Measurements from ENCODE around the gene DDIT3. TPM values are rescaled to one million over a fixed set of nuclear protein-coding genes. Genes with fewer than 3 reads are reported as not detected.

The DDIT3 gene
- total and polyA plus RNA-seq, 2 of the 13 experiments (the other 11 are each of a cell fraction or from before 2014, with no cell fraction given): 27.5 to 48.7 TPM

- H3K27ac ChIP-seq (ENCODE audit: extremely low read length, insufficient read depth, low read length): no peak overlapping the region
- BruUV-seq (replicated peaks): no TSS peak
- peaks cover 17 to 48% of the 10 kb centered on the region in 2 experiments; a peak in 4 of 5 replicates for H3K36me3 ChIP-seq (replicated peaks in 1 of 2; ENCODE audit: control insufficient read depth in 1 of 2, insufficient read depth in 2 of 2, low read length in 2 of 2)
- DNase-seq (ENCODE audit: low spot score) (no peak), FAIRE-seq (no peak), ATAC-seq (no peak)
- no peak overlapping the region for H2AFZ ChIP-seq (ENCODE audit: low read length)
- no peaks in the 10 kb centered on the region for H4K20me1 ChIP-seq (ENCODE audit: insufficient read depth, low read length)
- no peaks in the 10 kb centered on the region for H3K79me2 ChIP-seq (ENCODE audit: insufficient read depth, low read length)
- H3K4me3 ChIP-seq (replicated peaks in 1 of 3; ENCODE audit: insufficient read depth in 1 of 3, low read depth in 2 of 3, low read length in 3 of 3): no peak overlapping the region
- H3K4me2 ChIP-seq (ENCODE audit: low read depth, low read length): no peak overlapping the region
- no peak overlapping the region for H3K9ac ChIP-seq (ENCODE audit: insufficient read depth, low read depth, low read length)
- intact Hi-C loops (cut with micrococcal nuclease; ENCODE audit: unreplicated experiment) (no loop called here), in situ Hi-C loops (cut with HindIII; ENCODE audit: extremely low pct_ligation_motif_present, low pct_unique_long_range_greater_than_20kb) (no loop called here)
- POLR2A ChIA-PET: interaction anchor here (9.0 kb wide), 1 partner anchor 19 kb away, joined by 90 read pairs; the partner anchor contains the start of gene DDIT3
- H3K9me3 ChIP-seq (ENCODE audit: low read length): no peaks in the 10 kb centered on the region
- peaks cover 10% of the 10 kb centered on the region for H3K4me1 ChIP-seq (ENCODE audit: insufficient read depth, low read length)
- 95% methylated on average over 4 of the region's 4 CpGs for WGBS (ENCODE audit: low lambda C conversion rate)
- no peak for TF ChIP-seq ZNF281 (CRISPR knock-in tag; IDR thresholded peaks at IDR 0.05; ENCODE audit: borderline replicate concordance)
- TF ChIP-seq ETV6 (CRISPR knock-in tag; conservative IDR thresholded peaks at IDR 0.05): no peak
- no peak for TF ChIP-seq RCOR2 (CRISPR knock-in tag; IDR thresholded peaks at IDR 0.05)
- TF ChIP-seq E2F2 (CRISPR knock-in tag; IDR thresholded peaks at IDR 0.05; ENCODE audit: borderline replicate concordance): no peak
- no peak for TF ChIP-seq ZNF775 (CRISPR knock-in tag; IDR thresholded peaks at IDR 0.05; ENCODE audit: borderline replicate concordance)
- TF ChIP-seq MBNL3 (CRISPR knock-in tag; conservative IDR thresholded peaks at IDR 0.05): no peak
- no peak for TF ChIP-seq STAG1 (CRISPR knock-in tag; IDR thresholded peaks at IDR 0.05)
- no peak for TF ChIP-seq STAT5B (CRISPR knock-in tag; IDR thresholded peaks at IDR 0.05)
- no peak for TF ChIP-seq ATF3 (CRISPR knock-in tag; IDR thresholded peaks at IDR 0.05)
- TF ChIP-seq ZEB1 (IDR thresholded peaks at IDR 0.05; ENCODE audit: insufficient replicate concordance, low read depth): no peak
- TF ChIP-seq DRAP1 (CRISPR knock-in tag; IDR thresholded peaks at IDR 0.05): no peak
- TF ChIP-seq ZBTB4 (CRISPR knock-in tag; IDR thresholded peaks at IDR 0.05; ENCODE audit: borderline replicate concordance): no peak
- TF ChIP-seq ESRRA (CRISPR knock-in tag; IDR thresholded peaks at IDR 0.05; ENCODE audit: low read depth): no peak
- TF ChIP-seq RAD51 (IDR thresholded peaks at IDR 0.05; ENCODE audit: borderline replicate concordance): no peak
- TF ChIP-seq ARHGAP35 (CRISPR knock-in tag; IDR thresholded peaks at IDR 0.05; ENCODE audit: borderline replicate concordance): no peak
- no peak for TF ChIP-seq HNF4G (IDR thresholded peaks at IDR 0.05; ENCODE audit: borderline replicate concordance, low read depth, low read length)
- TF ChIP-seq HNF4G (CRISPR knock-in tag; IDR thresholded peaks at IDR 0.05; ENCODE audit: borderline replicate concordance, low read depth): no peak
- no peak for TF ChIP-seq SALL2 (CRISPR knock-in tag; IDR thresholded peaks at IDR 0.05)
- no peaks in the 10 kb centered on the region for H3K27me3 ChIP-seq (ENCODE audit: control insufficient read depth in 1 of 2, insufficient read depth in 2 of 2, low read length in 2 of 2)
- CTCF ChIA-PET (ENCODE audit: low intra/inter-chr PET ratio, low total read pairs): no interaction called here
Observed at GRCh38 chr12:57498571-57498970, 21.7 kb downstream of the DDIT3 start.

Data from HepG2 (cell line).